AG04449 (cell line): ENCODE results near the gene LIN7A.

Experiments used
- CTCF ChIA-PET: fragments of 350-600 bp; formaldehyde crosslinking; extraction: SDS; loops from one replicate; lab custom pipeline; 2021; ENCODE audit warnings: antibody characterized with exemption; lab: Yijun Ruan, JAX
- POLR2A ChIA-PET: fragments of 400-600, 350-600 bp; formaldehyde crosslinking; extraction: SDS; loops from one replicate; lab custom pipeline; 2020; ENCODE audit warnings: antibody characterized with exemption, inconsistent platforms; lab: Yijun Ruan, JAX
- DNase-seq: peaks from one replicate; pipeline ENCODE4 v3.0.0-alpha.2; 2010; ENCODE audit warnings: low read depth, low spot score
- H3K4me3 ChIP-seq: 2 replicates; pipeline ENCODE4 v1.5.1; 2011; ENCODE audit warnings: low read depth, mild to moderate bottlenecking, control low read depth, low read length
- TF ChIP-seq, protein P1 (sequence below): IDR thresholded peaks from one replicate; pipeline ENCODE4 v1.5.1; 2011; ENCODE audit warnings: mild to moderate bottlenecking, moderate library complexity, low read length, control low read depth, inconsistent platforms; ENCODE audit not compliant: insufficient read depth; ENCODE audit errors: missing control alignments

LIN7A gene

DNA sequence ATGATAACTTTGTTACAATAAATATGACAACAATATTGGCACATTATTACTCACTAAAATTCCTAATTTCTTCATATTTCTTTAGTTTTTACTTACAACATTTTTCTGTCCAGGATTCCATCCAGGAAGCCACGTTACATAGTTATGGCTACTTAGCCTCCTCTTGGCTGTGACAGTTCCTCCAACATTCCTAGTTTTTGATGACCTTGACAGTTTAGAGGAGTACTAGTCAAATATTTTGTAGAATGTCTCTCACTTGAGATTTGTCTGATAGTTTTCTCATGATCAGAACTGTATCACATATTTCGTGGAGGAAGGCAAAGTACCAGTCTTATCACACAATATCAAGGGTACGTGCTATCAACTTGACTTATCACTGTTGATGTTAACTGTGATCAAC is 29.8 kb upstream of the LIN7A start:
- CTCF ChIA-PET = no interaction called here
- POLR2A ChIA-PET = no interaction called here
- no peak for DNase-seq
- TF ChIP-seq, protein P1, sequence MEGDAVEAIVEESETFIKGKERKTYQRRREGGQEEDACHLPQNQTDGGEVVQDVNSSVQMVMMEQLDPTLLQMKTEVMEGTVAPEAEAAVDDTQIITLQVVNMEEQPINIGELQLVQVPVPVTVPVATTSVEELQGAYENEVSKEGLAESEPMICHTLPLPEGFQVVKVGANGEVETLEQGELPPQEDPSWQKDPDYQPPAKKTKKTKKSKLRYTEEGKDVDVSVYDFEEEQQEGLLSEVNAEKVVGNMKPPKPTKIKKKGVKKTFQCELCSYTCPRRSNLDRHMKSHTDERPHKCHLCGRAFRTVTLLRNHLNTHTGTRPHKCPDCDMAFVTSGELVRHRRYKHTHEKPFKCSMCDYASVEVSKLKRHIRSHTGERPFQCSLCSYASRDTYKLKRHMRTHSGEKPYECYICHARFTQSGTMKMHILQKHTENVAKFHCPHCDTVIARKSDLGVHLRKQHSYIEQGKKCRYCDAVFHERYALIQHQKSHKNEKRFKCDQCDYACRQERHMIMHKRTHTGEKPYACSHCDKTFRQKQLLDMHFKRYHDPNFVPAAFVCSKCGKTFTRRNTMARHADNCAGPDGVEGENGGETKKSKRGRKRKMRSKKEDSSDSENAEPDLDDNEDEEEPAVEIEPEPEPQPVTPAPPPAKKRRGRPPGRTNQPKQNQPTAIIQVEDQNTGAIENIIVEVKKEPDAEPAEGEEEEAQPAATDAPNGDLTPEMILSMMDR = no peak
- no peak overlapping the region for H3K4me3 ChIP-seq

DNA sequence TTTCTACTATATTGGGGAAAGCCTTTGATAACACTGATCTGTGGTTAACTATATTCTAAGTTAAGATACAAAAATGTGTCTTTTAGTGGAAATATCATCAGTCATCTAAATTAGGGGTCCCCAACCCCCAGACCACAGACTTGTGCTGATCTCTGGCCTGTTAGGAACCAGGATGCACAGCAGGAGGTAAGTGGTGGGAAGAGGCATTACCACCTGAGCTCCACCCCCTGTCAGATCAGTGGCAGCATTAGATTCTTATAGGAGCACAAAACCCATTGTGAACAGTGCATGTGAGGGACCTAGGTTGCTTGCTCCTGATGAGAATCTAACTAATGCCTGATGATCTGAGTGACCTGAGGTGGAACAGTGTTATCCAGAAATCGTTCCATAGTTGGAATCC is 28.3 kb upstream of the LIN7A start:
- TF ChIP-seq, protein P1 = no peak
- ChIA-PET CTCF (no interaction called here), POLR2A (no interaction called here)
- no peak overlapping the region for H3K4me3 ChIP-seq
- no peak for DNase-seq

DNA sequence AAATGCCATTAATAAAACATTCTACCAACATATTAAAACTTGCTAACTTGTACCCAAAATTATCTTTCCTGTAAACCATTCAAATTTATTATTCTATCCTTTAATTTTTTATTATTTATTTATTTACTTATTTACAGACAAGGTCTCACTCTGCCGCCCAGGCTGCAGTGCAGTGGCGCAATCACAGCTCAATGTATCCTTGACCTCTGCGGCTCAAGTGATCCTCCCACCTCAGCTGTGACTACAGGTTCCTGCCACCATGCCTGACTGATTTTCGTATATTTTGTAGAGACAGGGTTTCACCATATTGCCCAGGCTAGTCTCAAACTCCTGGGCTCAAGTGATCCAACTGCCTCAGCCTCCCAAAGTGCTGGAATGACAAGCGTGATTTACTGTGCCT is 20.4 kb upstream of the LIN7A start:
- ChIA-PET CTCF (no interaction called here), POLR2A (no interaction called here)
- DNase-seq = no peak
- H3K4me3 ChIP-seq = no peak overlapping the region
- TF ChIP-seq, protein P1 = no peak

DNA sequence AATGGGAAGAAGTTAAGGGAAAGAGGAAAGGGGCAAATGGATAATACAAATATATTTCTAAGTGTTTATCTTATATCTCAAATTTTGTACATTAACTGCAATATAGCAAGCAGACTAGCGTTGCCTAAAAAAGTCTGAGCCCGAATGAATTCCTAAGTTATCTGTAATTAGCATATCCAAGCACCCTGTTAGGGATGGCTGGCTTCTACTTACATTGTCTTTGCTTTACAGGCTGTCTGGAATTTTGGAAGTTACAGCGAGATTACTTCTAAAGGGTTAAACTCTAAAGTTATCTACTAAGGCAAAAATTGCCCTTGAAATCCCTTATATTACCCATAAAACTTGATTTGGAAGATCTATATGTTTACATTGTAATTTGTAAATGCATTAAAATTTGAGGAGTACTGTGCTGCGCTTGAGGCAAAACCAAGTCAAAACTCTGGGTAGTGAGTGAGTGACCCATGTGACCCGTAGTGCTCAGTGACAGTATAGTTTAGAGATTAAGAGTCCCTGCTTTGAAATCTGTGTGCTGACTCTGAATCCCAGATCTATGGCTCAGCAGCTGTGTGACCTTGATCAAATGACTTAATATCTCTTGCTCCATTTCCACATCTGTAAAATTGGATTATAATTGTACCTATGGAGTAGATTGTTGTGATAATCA is 17.3 kb upstream of the LIN7A start:
- ChIA-PET POLR2A (no interaction called here), CTCF (interaction anchor here (1.0 kb wide), 1 partner anchor 117 kb away, joined by 3 read pairs; no protein-coding TSS in a partner anchor)
- DNase-seq = no peak
- TF ChIP-seq, protein P1 = no peak
- H3K4me3 ChIP-seq = no peak overlapping the region

DNA sequence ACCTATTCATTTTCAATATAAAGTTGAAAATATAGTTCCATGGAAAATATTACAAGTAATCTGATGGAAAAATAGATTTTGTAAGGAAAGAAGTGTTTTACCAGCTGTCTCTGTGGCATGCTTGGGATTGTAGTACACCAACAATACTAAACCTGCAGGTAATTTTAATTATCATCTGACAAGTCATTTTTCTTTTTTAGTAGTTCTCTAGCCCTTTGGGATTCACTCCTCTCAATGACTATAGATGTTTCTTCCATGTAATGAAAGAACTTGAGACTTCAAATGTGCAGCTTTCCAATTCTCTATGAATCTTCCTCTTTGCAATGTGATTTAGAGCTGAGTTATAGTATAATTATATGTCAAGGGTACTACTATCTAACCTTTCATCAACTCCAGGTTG is 14.7 kb upstream of the LIN7A start:
- TF ChIP-seq, protein P1 = no peak
- CTCF ChIA-PET = no interaction called here
- POLR2A ChIA-PET = no interaction called here
- no peak for DNase-seq
- H3K4me3 ChIP-seq = no peak overlapping the region

DNA sequence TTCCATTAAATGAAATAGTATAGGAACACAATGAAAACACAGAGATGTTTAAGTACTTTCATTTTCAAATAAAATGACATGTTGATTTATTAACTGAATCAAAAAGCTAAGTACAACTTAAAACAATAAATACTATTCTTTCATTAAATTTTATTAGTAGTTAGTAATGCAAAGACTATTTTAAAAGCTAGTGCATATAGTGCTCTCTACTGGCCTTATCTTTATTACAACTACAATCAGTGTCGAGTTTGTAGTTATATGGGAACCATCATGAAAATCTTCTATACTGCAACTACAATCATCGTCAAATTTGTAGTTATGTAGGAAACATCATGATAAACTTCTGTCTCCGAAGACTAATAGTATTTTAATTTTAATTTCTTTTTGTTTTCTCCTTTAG is 8.9 kb upstream of the LIN7A start:
- TF ChIP-seq, protein P1 = peak; percentile 9
- POLR2A ChIA-PET = no interaction called here
- no peak for DNase-seq
- CTCF ChIA-PET = interaction anchor here (0.8 to 3.4 kb wide), 15 partner anchors 9 to 751 kb away, joined by 3 to 23 read pairs (median 4); partner anchors contain the start of gene LIN7A
- H3K4me3 ChIP-seq = no peak overlapping the region
